HG03064 (cell line): Measurements from ENCODE around the gene CFAP74.

Source experiments
- ATAC-seq: cut with Tn5 transposase; IDR thresholded peaks from one replicate; pipeline ENCODE4 v1.9.1; 2021; ENCODE audit warnings: low read depth; ENCODE audit not compliant: unreplicated experiment

CFAP74 gene

GRCh38 chr1:1973716-1974642, 29.6 kb downstream of the CFAP74 start:
- ATAC-seq: no peak

GRCh38 chr1:1972976-1973715, 30.4 kb downstream of the CFAP74 start:
- ATAC-seq: no peak

GRCh38 chr1:1971688-1972087, 31.9 kb downstream of the CFAP74 start:
- ATAC-seq: no peak

GRCh38 chr1:1971017-1971416, 32.6 kb downstream of the CFAP74 start:
- ATAC-seq: no peak

GRCh38 chr1:1969953-1970716, 33.5 kb downstream of the CFAP74 start:
- no peak for ATAC-seq

GRCh38 chr1:1969505-1969900, 34.1 kb downstream of the CFAP74 start:
- ATAC-seq: no peak

GRCh38 chr1:1968767-1969504, 34.6 kb downstream of the CFAP74 start:
- ATAC-seq: no peak

- ATAC-seq: no peak
Measured at GRCh38 chr1:1967879-1968278, 35.7 kb downstream of the CFAP74 start.

GRCh38 chr1:1967151-1967550, 36.4 kb downstream of the CFAP74 start:
- no peak for ATAC-seq

- no peak for ATAC-seq
Measured at GRCh38 chr1:1966071-1966740, 37.4 kb downstream of the CFAP74 start.

- no peak for ATAC-seq
Measured at GRCh38 chr1:1965546-1965945, 38.0 kb downstream of the CFAP74 start.

GRCh38 chr1:1964811-1965210, 38.8 kb downstream of the CFAP74 start:
- ATAC-seq: no peak

- no peak for ATAC-seq
Measured at GRCh38 chr1:1963570-1963969, 40.0 kb downstream of the CFAP74 start.

- ATAC-seq: no peak
Measured at GRCh38 chr1:1962752-1963151, 40.8 kb downstream of the CFAP74 start.

- ATAC-seq: no peak
Measured at GRCh38 chr1:1960480-1961196, 42.9 kb downstream of the CFAP74 start.

- no peak for ATAC-seq
Measured at GRCh38 chr1:1959840-1960479, 43.6 kb downstream of the CFAP74 start.

GRCh38 chr1:1959459-1959839, 44.1 kb downstream of the CFAP74 start:
- ATAC-seq: no peak

GRCh38 chr1:1958071-1958541, 45.5 kb downstream of the CFAP74 start:
- no peak for ATAC-seq

GRCh38 chr1:1957533-1957961, 46.0 kb downstream of the CFAP74 start:
- no peak for ATAC-seq
